GM10266 (cell line): Measurements from ENCODE around the gene ABLIM1.
A peak's percentile ranks its signal among the peaks of the same experiment; 100 is the strongest.

Experiments
- DNase-seq: peaks from one replicate; pipeline ENCODE4 v3.0.0; 2012; ENCODE audit errors: extremely low spot score
- CTCF ChIP-seq: IDR thresholded peaks from 2 replicates; pipeline ENCODE4 v1.5.1; 2012; ENCODE audit warnings: mild to moderate bottlenecking, low read depth; ENCODE audit not compliant: control insufficient read depth, insufficient read depth; ENCODE audit errors: missing control alignments

ABLIM1 gene

DNA sequence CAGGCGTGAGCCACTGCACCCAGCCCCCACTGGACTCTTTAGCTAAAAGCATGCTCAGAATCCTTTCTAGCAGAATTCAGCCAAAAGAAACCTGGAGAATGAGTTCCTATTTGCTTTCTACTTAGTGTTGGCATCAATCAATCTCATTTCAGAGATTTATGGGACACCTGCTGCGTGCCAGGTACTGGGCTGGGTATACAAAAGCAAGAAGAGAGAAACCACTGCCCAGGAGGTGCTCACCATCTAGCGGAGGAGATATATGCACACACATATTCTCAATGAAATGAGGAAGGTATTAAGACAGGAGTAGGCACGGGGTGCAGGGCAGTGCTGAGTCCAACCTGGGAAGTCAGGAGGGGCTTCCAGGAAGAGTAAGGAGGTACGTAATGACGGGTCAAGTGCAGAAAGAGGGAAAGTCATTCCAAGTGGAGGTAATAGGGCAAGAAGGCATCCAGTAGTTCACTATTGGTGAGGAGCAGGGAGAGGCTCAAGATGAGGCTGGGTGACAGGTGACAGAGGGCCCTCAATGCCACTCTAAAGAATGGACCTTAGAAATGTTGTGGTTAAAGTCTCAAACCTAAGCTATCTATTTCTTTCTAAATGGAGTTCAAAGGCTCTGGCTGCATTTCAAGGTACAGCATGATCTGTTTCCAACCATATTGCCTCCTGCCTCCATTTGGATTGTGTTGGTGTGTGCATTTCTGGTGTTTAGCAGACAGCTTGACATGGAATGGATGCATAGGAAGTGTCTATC is 22.1 kb downstream of the ABLIM1 start:
- TF ChIP-seq CTCF: no peak
- no peak for DNase-seq

DNA sequence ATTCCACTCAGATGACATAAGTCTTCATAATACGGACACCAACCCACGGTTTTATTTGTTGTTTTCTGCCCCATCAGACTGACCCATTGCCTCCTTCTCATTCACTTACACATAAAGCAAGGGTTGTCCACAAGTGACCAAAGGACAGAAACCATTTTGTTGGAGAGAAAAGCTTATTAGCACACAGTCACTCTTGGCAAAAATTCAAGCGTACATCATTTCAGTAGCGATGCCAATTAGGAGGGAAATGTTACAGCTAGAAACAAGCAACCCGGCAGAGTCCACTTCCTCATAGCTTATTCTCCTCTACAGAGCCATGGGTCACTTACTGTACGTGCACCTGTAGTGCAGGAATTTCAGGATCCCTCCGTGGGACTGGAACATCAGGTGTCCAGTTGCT is 23.0 kb downstream of the ABLIM1 start:
- TF ChIP-seq CTCF: no peak
- DNase-seq: no peak

DNA sequence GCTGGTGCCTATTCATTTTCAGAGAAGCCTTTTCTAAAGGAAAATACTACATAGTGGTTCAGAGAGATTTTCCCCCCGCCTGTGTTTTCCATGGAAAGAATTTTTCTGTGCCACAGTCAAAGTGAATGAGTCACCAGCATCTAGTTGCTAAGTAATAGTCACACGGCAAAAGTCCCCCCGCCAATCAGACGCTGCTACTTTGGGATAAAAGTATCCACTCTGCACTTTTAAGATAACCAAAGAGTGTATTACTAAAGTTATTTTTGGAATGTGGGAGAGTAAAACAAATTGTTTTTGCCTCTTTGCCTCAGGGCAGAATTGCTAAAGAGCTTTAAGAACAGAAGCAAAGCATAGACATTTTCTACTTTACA is 23.5 kb downstream of the ABLIM1 start:
- no peak for DNase-seq
- TF ChIP-seq CTCF: no peak

- no peak for TF ChIP-seq CTCF
- peak; percentile 36 for DNase-seq
Measured at GRCh38 chr10:114632869-114633715, 25.0 kb downstream of the ABLIM1 start.

- peak; percentile 26 for DNase-seq
- TF ChIP-seq CTCF: no peak
Measured at GRCh38 chr10:114631666-114632417, 26.2 kb downstream of the ABLIM1 start.

- no peak for DNase-seq
- TF ChIP-seq CTCF: no peak
Measured at GRCh38 chr10:114631090-114631665, 26.9 kb downstream of the ABLIM1 start.
